Bronchial epithelial cell (primary cell): ENCODE data around the gene NME7. TPM values are rescaled to one million over a fixed set of nuclear protein-coding genes. Genes with fewer than 3 reads are reported as not detected.
A peak's percentile ranks its signal among the peaks of the same experiment; 100 is the strongest.

Experiments
- DNase-seq: peaks from one replicate; pipeline ENCODE4 v3.0.0-alpha.2; 2010; ENCODE audit warnings: low read depth
- FAIRE-seq: peaks from 2 replicates; lab custom pipeline; 2011; peaks lifted over from hg19 to GRCh38; lab: Jason Lieb, UNC
- H3K27me3 ChIP-seq: 2 replicates; pipeline ENCODE4 v1.5.1; 2011; ENCODE audit warnings: low read length; ENCODE audit not compliant: control insufficient read depth, insufficient read depth
- H3K36me3 ChIP-seq: 2 replicates; pipeline ENCODE4 v1.5.1; 2011; ENCODE audit warnings: low read length; ENCODE audit not compliant: control insufficient read depth, insufficient read depth
- H3K4me3 ChIP-seq: 2 replicates; pipeline ENCODE4 v1.5.1; 2011; ENCODE audit warnings: mild to moderate bottlenecking, low read depth, low read length, control low read depth
- CTCF ChIP-seq: IDR thresholded peaks from 2 replicates; pipeline ENCODE4 v1.5.1; 2011; ENCODE audit warnings: mild to moderate bottlenecking, moderate library complexity, low read length, control low read depth, inconsistent platforms; ENCODE audit not compliant: insufficient read depth, severe bottlenecking
- total RNA-seq: library from RNA; depleted of rRNA; stranded (reverse); fragments of >200 nt; gene quantifications from 2 replicates; pipeline ENCODE4 v1.2.1, GENCODE V29; 2014

NME7 gene
- total RNA-seq, 1 donor from 2014 or later = 11.6 TPM

GRCh38 chr1:169367096-169367685, 406 bp downstream of the NME7 start:
- no peak for DNase-seq
- TF ChIP-seq CTCF = no peak
- Histone ChIP-seq H3K36me3 (peaks cover 2% of the 10 kb centered on the region), H3K4me3 (peak overlapping the region; percentile 67), H3K27me3 (no peaks in the 10 kb centered on the region)
- no peak for FAIRE-seq

- H3K27me3 ChIP-seq = no peaks in the 10 kb centered on the region
- peaks cover 2% of the 10 kb centered on the region for H3K36me3 ChIP-seq
- FAIRE-seq = peak; percentile 89
- peak; percentile 97 for DNase-seq
- no peak for TF ChIP-seq CTCF
- H3K4me3 ChIP-seq = no peak overlapping the region
Measured at GRCh38 chr1:169364948-169365347, 2.6 kb downstream of the NME7 start.

GRCh38 chr1:169363046-169363730, 4.4 kb downstream of the NME7 start:
- no peaks in the 10 kb centered on the region for H3K27me3 ChIP-seq
- no peaks in the 10 kb centered on the region for H3K36me3 ChIP-seq
- TF ChIP-seq CTCF = no peak
- no peak overlapping the region for H3K4me3 ChIP-seq
- FAIRE-seq = no peak
- peak; percentile 94 for DNase-seq

- DNase-seq (no peak), FAIRE-seq (no peak)
- no peak overlapping the region for H3K4me3 ChIP-seq
- H3K36me3 ChIP-seq = no peaks in the 10 kb centered on the region
- no peaks in the 10 kb centered on the region for H3K27me3 ChIP-seq
- no peak for TF ChIP-seq CTCF
Measured at GRCh38 chr1:169361281-169361680, 6.3 kb downstream of the NME7 start.

- H3K4me3 ChIP-seq = no peak overlapping the region
- no peaks in the 10 kb centered on the region for H3K36me3 ChIP-seq
- FAIRE-seq (no peak), DNase-seq (no peak)
- TF ChIP-seq CTCF = no peak
- no peaks in the 10 kb centered on the region for H3K27me3 ChIP-seq
Measured at GRCh38 chr1:169360415-169360814, 7.2 kb downstream of the NME7 start.
